ENCODE measurements around the gene TARDBP.
"Not testable (repeated sequence)": the region's sequence is repeated elsewhere in the genome, so short reads cannot be mapped to it uniquely, and the experiment has no call there.

Gene TARDBP

GRCh38 chr1:11071463-11072215 lies 59.2 kb downstream of the TARDBP start:
- no peak for TF ChIP-seq CTCF (IDR thresholded peaks at IDR 0.05; ENCODE audit: extremely low read depth, insufficient read depth, missing control alignments)
- DNase-seq (ENCODE audit: low spot score) = no peak
- in situ Hi-C loops (cut with MboI; ENCODE audit: low pct_unique_long_range_greater_than_20kb, low sequenced_read_pairs, unreplicated experiment) = no loop called here

- in situ Hi-C loops (cut with MboI; ENCODE audit: low pct_unique_long_range_greater_than_20kb, low sequenced_read_pairs, unreplicated experiment) = no loop called here
- DNase-seq (ENCODE audit: low spot score) = peak; percentile 76
These were observed 59.9 kb downstream of the TARDBP start for GRCh38 chr1:11072216-11072917.

GRCh38 chr1:11073398-11073797 lies 60.9 kb downstream of the TARDBP start:
- DNase-seq (ENCODE audit: low spot score) = peak; percentile 69
- in situ Hi-C loops (cut with MboI; ENCODE audit: low pct_unique_long_range_greater_than_20kb, low sequenced_read_pairs, unreplicated experiment) = not testable (repeated sequence)

More at GRCh38 chr1:11072216-11072917, 59.9 kb downstream of the TARDBP start:
- peak; percentile 53 for TF ChIP-seq CTCF (IDR thresholded peaks at IDR 0.05; ENCODE audit: extremely low read depth, insufficient read depth, missing control alignments)

Measured in GM13977 (cell line).